Fibroblast of the aortic adventitia (primary cell): ENCODE measurements around the gene VPS8. TPM values are rescaled to one million over a fixed set of nuclear protein-coding genes. Genes with fewer than 3 reads are reported as not detected.

Experiments used
- DNase-seq: peaks from one replicate; pipeline ENCODE4 v3.0.0-alpha.2; 2010; ENCODE audit warnings: low read depth
- H3K4me3 ChIP-seq: 2 replicates; pipeline ENCODE4 v1.5.1; 2011; ENCODE audit warnings: low read depth, mild to moderate bottlenecking, control low read depth, low read length, moderate library complexity
- CTCF ChIP-seq: IDR thresholded peaks from 2 replicates; pipeline ENCODE4 v1.5.1; 2011; ENCODE audit warnings: mild to moderate bottlenecking, low read length, control low read depth, inconsistent platforms; ENCODE audit not compliant: insufficient read depth
- total RNA-seq: library from RNA; depleted of rRNA; stranded (reverse); fragments of >200 nt; gene quantifications from 2 replicates; pipeline ENCODE4 v1.2.3, GENCODE V29; 2012; ENCODE audit warnings: low replicate concordance

Gene VPS8
- total RNA-seq, 1 donor = 56.6 TPM

DNA sequence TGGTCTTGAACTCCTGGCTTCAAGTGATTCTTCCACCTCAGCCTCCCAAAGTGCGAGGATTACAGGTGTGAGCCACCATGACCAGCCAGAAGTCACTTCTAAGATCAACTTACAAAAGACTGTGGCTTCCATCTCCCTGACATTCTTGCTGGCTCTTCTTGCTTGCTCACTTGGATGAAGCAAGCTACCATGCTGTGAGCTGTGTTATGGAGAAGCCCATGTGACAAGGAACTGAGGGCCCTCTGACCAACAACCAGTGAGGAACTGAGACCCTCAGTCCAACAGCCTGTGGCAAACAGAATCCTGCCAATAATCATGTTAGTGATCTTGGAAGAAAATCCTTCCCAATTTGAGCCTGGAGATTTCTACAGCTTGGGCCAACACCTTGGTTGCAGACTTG is 7.2 kb upstream of the VPS8 start:
- DNase-seq = no peak
- TF ChIP-seq CTCF = no peak
- H3K4me3 ChIP-seq = no peak overlapping the region

DNA sequence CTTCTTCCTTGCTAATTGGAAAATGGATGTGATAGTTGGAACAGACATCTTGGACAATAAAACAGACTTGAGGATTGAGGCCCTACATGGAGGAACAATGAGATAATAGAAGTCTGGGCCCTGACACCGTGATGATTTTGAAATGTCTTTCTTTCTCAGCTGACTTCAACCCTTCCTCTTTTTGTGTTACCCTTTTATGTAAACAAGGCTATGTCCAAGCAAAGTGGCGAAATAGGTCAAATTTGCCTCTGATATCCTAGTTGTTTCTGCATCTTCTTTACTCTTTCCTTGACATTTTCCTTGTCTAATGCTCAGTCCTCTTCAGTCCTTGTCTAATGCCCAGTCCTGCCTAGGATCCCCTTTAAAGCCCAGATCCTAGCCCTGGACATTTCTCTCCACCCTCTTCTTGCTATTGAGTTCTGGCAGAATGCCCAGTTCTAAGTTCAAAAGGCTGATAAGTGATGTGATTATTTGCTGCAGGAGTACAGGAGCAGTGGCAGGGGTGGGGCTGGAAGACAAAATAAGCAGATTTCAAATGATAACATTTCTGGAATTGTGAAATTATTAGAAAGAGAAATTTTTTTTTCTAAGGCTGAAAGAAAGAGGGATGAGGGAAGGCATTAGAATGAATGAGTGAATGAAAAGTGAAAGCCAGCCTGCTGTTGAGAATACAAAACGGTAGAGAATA is 6.5 kb upstream of the VPS8 start:
- H3K4me3 ChIP-seq = no peak overlapping the region
- TF ChIP-seq CTCF = no peak
- peak; percentile 29 for DNase-seq

- H3K4me3 ChIP-seq = no peak overlapping the region
- TF ChIP-seq CTCF = no peak
- no peak for DNase-seq
These were observed 5.2 kb upstream of the VPS8 start for GRCh38 chr3:184806567-184807271.

- no peak overlapping the region for H3K4me3 ChIP-seq
- no peak for TF ChIP-seq CTCF
- no peak for DNase-seq
These were observed 4.4 kb upstream of the VPS8 start for GRCh38 chr3:184807549-184807948.

DNA sequence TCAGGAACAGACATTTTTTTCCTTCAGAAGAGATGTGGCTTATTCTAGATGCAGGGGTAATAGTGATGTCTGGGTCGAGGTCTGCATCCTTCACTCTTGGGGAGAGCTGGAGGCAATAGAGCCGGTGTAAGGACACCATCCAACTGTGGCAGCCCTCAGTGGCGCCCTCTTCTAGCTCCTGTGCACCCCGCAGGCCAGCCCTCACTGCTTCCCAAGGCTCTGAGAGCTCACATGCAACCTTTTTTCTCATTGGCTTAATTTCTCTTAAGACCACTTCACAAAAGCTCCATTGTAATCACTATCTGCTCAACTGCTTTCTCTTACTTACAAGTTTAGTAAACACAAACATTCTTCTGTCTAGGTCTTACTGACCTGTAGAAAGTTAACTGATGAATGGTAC is 3.9 kb upstream of the VPS8 start:
- no peak for DNase-seq
- TF ChIP-seq CTCF = peak; percentile 18

GRCh38 chr3:184810146-184810545 is 1.8 kb upstream of the VPS8 start:
- H3K4me3 ChIP-seq = no peak overlapping the region
- TF ChIP-seq CTCF = no peak
- DNase-seq = no peak

More for the DNA sequence above, 3.9 kb upstream of the VPS8 start:
- no peak overlapping the region for H3K4me3 ChIP-seq

DNA sequence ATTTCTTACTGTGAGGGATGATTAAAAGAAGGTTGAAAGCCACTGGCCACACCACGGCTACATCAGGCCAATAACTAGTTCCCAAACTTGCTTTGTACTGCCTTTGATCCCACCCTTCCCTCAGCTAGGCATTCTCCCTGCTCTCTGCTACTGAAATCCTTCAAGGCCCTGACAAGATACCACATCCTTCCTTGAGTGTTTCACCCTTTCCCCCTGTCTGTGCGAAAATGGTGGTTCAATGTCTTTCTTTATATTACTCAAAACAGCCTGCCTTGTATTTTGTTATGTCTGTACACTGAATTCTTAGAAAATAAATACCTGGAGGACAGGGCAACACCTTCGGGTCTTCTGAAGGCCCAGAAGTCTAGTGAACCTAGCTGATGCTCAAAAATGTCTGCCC is 932 bp upstream of the VPS8 start:
- TF ChIP-seq CTCF = no peak
- no peak overlapping the region for H3K4me3 ChIP-seq
- DNase-seq = no peak
